Measurements from ENCODE around the gene COL28A1.

The COL28A1 gene

GRCh38 chr7:7369134-7369533 lies 166.5 kb downstream of the COL28A1 start:
- no peak for DNase-seq (ENCODE audit: low read depth)
- H3K4me3 ChIP-seq (ENCODE audit: low read depth, low read length), result no peak overlapping the region
- in situ Hi-C loops (cut with HindIII; ENCODE audit: low sequenced_read_pairs), result no loop called here
- no peak for TF ChIP-seq CTCF (IDR thresholded peaks at IDR 0.05; ENCODE audit: low read depth, low read length, missing control alignments)

GRCh38 chr7:7354674-7355073 lies 181.0 kb downstream of the COL28A1 start:
- TF ChIP-seq CTCF (IDR thresholded peaks at IDR 0.05; ENCODE audit: low read depth, low read length, missing control alignments), result no peak
- no peak overlapping the region for H3K4me3 ChIP-seq (ENCODE audit: low read depth, low read length)
- DNase-seq (ENCODE audit: low read depth), result no peak
- in situ Hi-C loops (cut with HindIII; ENCODE audit: low sequenced_read_pairs), result no loop called here

GRCh38 chr7:7352845-7353244 lies 182.8 kb downstream of the COL28A1 start:
- in situ Hi-C loops (cut with HindIII; ENCODE audit: low sequenced_read_pairs), result no loop called here
- no peak for DNase-seq (ENCODE audit: low read depth)

GRCh38 chr7:7351832-7352231 lies 183.8 kb downstream of the COL28A1 start:
- no peak for DNase-seq (ENCODE audit: low read depth)
- in situ Hi-C loops (cut with HindIII; ENCODE audit: low sequenced_read_pairs), result no loop called here
- TF ChIP-seq CTCF (IDR thresholded peaks at IDR 0.05; ENCODE audit: low read depth, low read length, missing control alignments), result no peak
- H3K4me3 ChIP-seq (ENCODE audit: low read depth, low read length), result no peak overlapping the region

More at GRCh38 chr7:7352845-7353244, 182.8 kb downstream of the COL28A1 start:
- no peak overlapping the region for H3K4me3 ChIP-seq (ENCODE audit: low read depth, low read length)
- no peak for TF ChIP-seq CTCF (IDR thresholded peaks at IDR 0.05; ENCODE audit: low read depth, low read length, missing control alignments)

- DNase-seq (ENCODE audit: low read depth), result no peak
- in situ Hi-C loops (cut with HindIII; ENCODE audit: low sequenced_read_pairs), result no loop called here
- H3K4me3 ChIP-seq (ENCODE audit: low read depth, low read length), result no peak overlapping the region
- TF ChIP-seq CTCF (IDR thresholded peaks at IDR 0.05; ENCODE audit: low read depth, low read length, missing control alignments), result no peak
These were observed 184.5 kb downstream of the COL28A1 start for GRCh38 chr7:7351156-7351555.

- DNase-seq (ENCODE audit: low read depth), result no peak
- no peak overlapping the region for H3K4me3 ChIP-seq (ENCODE audit: low read depth, low read length)
- in situ Hi-C loops (cut with HindIII; ENCODE audit: low sequenced_read_pairs), result no loop called here
These were observed 186.5 kb downstream of the COL28A1 start for GRCh38 chr7:7349156-7349555.

More at GRCh38 chr7:7349156-7349555, 186.5 kb downstream of the COL28A1 start:
- no peak for TF ChIP-seq CTCF (IDR thresholded peaks at IDR 0.05; ENCODE audit: low read depth, low read length, missing control alignments)

All from astrocyte of the cerebellum (primary cell).